NCI-H1436 treated with DMSO at 0.1 percent for 48 hours (cell line): Measurements from ENCODE around the gene WDFY2.
"Not testable (repeated sequence)": the region's sequence is repeated elsewhere in the genome, so short reads cannot be mapped to it uniquely, and the experiment has no call there.

ENCODE experiments used
- DNase-seq: peaks from one replicate; lab custom pipeline; 2025; lab: John Stamatoyannopoulos, UW

The WDFY2 gene

GRCh38 chr13:51583875-51584730 is at the start of gene WDFY2:
Gene WDFY2 (plus strand): TSS chr13:51584462. CDS start chr13:51584688, 226 bp downstream.
- peak; percentile 83 for DNase-seq

GRCh38 chr13:51538591-51539179 is 45.6 kb upstream of the WDFY2 start:
- DNase-seq = no peak

GRCh38 chr13:51539887-51540286 is 44.4 kb upstream of the WDFY2 start:
- no peak for DNase-seq

GRCh38 chr13:51541037-51541436 is 43.2 kb upstream of the WDFY2 start:
- DNase-seq = no peak

GRCh38 chr13:51541809-51542258 is 42.4 kb upstream of the WDFY2 start:
- no peak for DNase-seq

GRCh38 chr13:51542346-51543242 is 41.7 kb upstream of the WDFY2 start:
- no peak for DNase-seq

- DNase-seq = not testable (repeated sequence)
Observed at GRCh38 chr13:51545446-51545845, 38.8 kb upstream of the WDFY2 start.

GRCh38 chr13:51547425-51548176 is 36.7 kb upstream of the WDFY2 start:
- no peak for DNase-seq

GRCh38 chr13:51549050-51549449 is 35.2 kb upstream of the WDFY2 start:
- DNase-seq = no peak

GRCh38 chr13:51549593-51549992 is 34.7 kb upstream of the WDFY2 start:
- DNase-seq = no peak

- DNase-seq = no peak
Observed at GRCh38 chr13:51550151-51550550, 34.1 kb upstream of the WDFY2 start.

GRCh38 chr13:51551416-51551815 is 32.8 kb upstream of the WDFY2 start:
- no peak for DNase-seq

- no peak for DNase-seq
Observed at GRCh38 chr13:51552027-51552426, 32.2 kb upstream of the WDFY2 start.

GRCh38 chr13:51553531-51553930 is 30.7 kb upstream of the WDFY2 start:
- DNase-seq = no peak

- DNase-seq = no peak
Observed at GRCh38 chr13:51556740-51557139, 27.5 kb upstream of the WDFY2 start.

- no peak for DNase-seq
Observed at GRCh38 chr13:51557438-51557837, 26.8 kb upstream of the WDFY2 start.

GRCh38 chr13:51557875-51558612 is 26.2 kb upstream of the WDFY2 start:
- no peak for DNase-seq

- no peak for DNase-seq
Observed at GRCh38 chr13:51559946-51560735, 24.1 kb upstream of the WDFY2 start.

GRCh38 chr13:51562011-51562671 is 22.1 kb upstream of the WDFY2 start:
- DNase-seq = no peak

- no peak for DNase-seq
Observed at GRCh38 chr13:51564252-51564651, 20.0 kb upstream of the WDFY2 start.
